ENCODE results near the gene ARL10. TPM values are rescaled to one million over a fixed set of nuclear protein-coding genes. Genes with fewer than 3 reads are reported as not detected.

The ARL10 gene
- total RNA-seq, 1 donor from 2014 or later = 29.5 TPM

DNA sequence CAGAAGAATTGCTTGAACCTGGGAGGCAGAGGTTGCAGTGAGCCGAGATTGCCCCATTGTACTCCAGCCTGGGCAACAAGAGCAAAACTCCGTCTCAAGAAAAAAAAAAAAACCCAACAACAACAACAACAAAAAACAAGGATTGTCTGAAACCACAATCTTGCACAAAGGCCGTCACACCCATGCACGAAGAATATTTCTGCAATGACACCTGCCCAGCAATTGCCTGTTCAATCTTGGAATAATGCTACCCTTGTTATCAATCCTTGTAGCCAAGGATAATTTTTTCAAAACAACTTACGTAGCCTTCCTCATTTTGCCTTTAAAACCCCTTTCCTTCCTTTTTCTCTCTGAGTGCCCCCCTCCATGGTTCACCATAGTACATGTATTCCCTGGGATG is 54.8 kb downstream of the ARL10 start:
- Mint-ChIP-seq H3K4me1 (ENCODE audit: low read depth) (no peaks in the 10 kb centered on the region), H3K36me3 (ENCODE audit: insufficient read depth) (peaks cover 1% of the 10 kb centered on the region), H3K9me3 (ENCODE audit: low read depth) (peaks cover 16% of the 10 kb centered on the region), H3K27ac (no peak overlapping the region), H3K4me3 (ENCODE audit: low read depth) (no peak overlapping the region), H3K27me3 (no peaks in the 10 kb centered on the region)
- no peak for DNase-seq (ENCODE audit: low spot score, unreplicated experiment)
- TF ChIP-seq, protein P1, sequence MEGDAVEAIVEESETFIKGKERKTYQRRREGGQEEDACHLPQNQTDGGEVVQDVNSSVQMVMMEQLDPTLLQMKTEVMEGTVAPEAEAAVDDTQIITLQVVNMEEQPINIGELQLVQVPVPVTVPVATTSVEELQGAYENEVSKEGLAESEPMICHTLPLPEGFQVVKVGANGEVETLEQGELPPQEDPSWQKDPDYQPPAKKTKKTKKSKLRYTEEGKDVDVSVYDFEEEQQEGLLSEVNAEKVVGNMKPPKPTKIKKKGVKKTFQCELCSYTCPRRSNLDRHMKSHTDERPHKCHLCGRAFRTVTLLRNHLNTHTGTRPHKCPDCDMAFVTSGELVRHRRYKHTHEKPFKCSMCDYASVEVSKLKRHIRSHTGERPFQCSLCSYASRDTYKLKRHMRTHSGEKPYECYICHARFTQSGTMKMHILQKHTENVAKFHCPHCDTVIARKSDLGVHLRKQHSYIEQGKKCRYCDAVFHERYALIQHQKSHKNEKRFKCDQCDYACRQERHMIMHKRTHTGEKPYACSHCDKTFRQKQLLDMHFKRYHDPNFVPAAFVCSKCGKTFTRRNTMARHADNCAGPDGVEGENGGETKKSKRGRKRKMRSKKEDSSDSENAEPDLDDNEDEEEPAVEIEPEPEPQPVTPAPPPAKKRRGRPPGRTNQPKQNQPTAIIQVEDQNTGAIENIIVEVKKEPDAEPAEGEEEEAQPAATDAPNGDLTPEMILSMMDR (IDR thresholded peaks at IDR 0.05; ENCODE audit: unreplicated experiment) = no peak

DNA sequence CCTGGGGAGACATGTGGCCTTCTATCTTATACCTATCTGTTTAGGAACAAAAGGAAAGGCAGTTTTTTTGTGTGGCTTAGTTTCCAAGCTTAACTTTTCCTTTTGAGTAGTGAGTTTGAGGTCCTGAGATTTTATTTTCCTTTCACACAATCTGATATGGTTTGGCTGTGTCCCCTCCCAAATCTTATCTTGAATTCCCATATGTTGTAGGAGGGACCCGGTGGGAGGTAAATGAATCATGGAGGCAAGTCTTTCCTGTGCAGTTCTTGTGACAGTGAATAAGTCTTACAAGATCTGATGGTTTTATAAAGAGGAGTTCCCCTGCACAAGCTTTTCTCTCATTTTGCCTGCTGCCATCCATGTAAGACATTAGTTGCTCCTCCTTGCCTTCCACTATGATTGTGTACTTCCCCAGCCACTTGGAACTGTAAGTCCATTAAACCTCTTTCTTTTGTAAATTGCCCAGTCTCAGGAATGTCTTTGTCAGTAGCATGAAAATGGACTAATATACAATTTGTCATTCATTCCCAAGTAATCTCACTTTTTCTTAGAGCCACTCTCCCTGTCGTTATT is 55.8 kb downstream of the ARL10 start:
- TF ChIP-seq, protein P1 (IDR thresholded peaks at IDR 0.05; ENCODE audit: unreplicated experiment) = no peak
- Mint-ChIP-seq H3K27ac (no peak overlapping the region), H3K4me1 (ENCODE audit: low read depth) (no peaks in the 10 kb centered on the region), H3K27me3 (no peaks in the 10 kb centered on the region), H3K4me3 (ENCODE audit: low read depth) (no peak overlapping the region), H3K36me3 (ENCODE audit: insufficient read depth) (peaks cover 3% of the 10 kb centered on the region), H3K9me3 (ENCODE audit: low read depth) (peaks cover 22% of the 10 kb centered on the region)
- DNase-seq (ENCODE audit: low spot score, unreplicated experiment) = no peak

DNA sequence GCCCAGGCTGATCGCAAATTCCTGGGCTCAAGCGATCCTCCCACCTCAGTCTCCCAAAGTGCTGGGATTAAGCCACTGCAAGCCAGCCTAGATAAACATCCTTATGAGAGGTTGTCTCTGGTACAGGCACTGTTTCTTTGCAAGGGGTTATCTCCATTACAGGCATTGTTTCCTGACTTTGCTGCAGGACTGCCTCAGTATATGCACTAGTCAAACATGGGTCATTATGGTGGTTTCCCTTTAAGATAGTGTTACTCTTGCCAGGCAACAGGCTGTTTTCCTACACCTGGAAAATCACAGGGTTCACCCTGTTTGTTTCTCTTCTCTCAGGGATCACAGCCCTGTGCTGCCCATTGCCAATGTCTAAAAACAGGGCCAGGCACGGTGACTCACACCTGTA is 58.9 kb downstream of the ARL10 start:
- DNase-seq (ENCODE audit: low spot score, unreplicated experiment) = no peak
- H3K9me3 Mint-ChIP-seq (ENCODE audit: low read depth) = peaks cover 22% of the 10 kb centered on the region
- H3K4me3 Mint-ChIP-seq (ENCODE audit: low read depth) = no peak overlapping the region
- peaks cover 3% of the 10 kb centered on the region for H3K36me3 Mint-ChIP-seq (ENCODE audit: insufficient read depth)
- H3K27me3 Mint-ChIP-seq = no peaks in the 10 kb centered on the region
- no peak overlapping the region for H3K27ac Mint-ChIP-seq
- TF ChIP-seq, protein P1 (IDR thresholded peaks at IDR 0.05; ENCODE audit: unreplicated experiment) = no peak
- no peaks in the 10 kb centered on the region for H3K4me1 Mint-ChIP-seq (ENCODE audit: low read depth)

DNA sequence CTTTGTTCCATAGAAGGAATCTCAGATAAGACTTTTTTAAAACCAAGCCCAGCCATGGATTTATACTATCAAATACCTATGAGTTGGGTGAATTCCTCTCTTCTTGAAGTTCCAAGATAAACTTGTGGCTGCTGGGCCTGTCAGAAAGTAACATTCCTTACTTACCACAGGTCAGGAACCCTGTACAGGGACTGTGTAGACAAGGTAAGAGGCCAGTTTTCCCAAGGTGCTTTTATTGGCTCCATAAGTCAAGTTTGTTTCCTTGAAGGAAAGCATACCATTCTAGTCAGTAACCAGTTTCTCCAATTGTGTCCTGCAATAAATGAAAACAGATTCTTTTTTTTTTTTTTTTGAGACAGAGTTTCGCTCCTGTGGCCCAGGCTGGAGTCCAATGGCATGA is 59.9 kb downstream of the ARL10 start:
- no peak for DNase-seq (ENCODE audit: low spot score, unreplicated experiment)
- H3K4me3 Mint-ChIP-seq (ENCODE audit: low read depth) = no peak overlapping the region
- H3K36me3 Mint-ChIP-seq (ENCODE audit: insufficient read depth) = peaks cover 3% of the 10 kb centered on the region
- H3K4me1 Mint-ChIP-seq (ENCODE audit: low read depth) = no peaks in the 10 kb centered on the region
- TF ChIP-seq, protein P1 (IDR thresholded peaks at IDR 0.05; ENCODE audit: unreplicated experiment) = no peak
- peaks cover 21% of the 10 kb centered on the region for H3K9me3 Mint-ChIP-seq (ENCODE audit: low read depth)
- no peaks in the 10 kb centered on the region for H3K27me3 Mint-ChIP-seq
- H3K27ac Mint-ChIP-seq = no peak overlapping the region

DNA sequence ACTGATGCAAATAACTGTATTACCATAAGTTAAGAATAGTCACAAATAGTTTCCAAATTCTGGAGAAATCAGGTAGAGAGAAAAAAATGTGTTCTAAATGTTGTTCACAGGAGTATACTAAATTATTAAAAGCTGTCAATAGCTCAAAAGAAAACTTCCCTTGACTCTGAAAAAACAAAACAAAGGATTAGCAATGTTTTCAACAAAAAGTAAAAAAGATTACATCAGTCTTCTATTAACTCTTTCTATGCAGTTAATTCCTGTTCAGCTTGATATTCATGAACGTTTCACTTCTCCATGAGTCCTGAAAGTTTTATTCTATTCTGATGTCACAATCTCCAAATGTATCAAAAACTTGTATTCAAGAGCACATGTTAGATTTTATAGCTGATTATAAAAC is 60.5 kb downstream of the ARL10 start:
- peaks cover 16% of the 10 kb centered on the region for H3K9me3 Mint-ChIP-seq (ENCODE audit: low read depth)
- peaks cover 2% of the 10 kb centered on the region for H3K36me3 Mint-ChIP-seq (ENCODE audit: insufficient read depth)
- no peak overlapping the region for H3K4me3 Mint-ChIP-seq (ENCODE audit: low read depth)
- TF ChIP-seq, protein P1 (IDR thresholded peaks at IDR 0.05; ENCODE audit: unreplicated experiment) = no peak
- H3K27ac Mint-ChIP-seq = no peak overlapping the region
- no peaks in the 10 kb centered on the region for H3K4me1 Mint-ChIP-seq (ENCODE audit: low read depth)
- no peak for DNase-seq (ENCODE audit: low spot score, unreplicated experiment)
- no peaks in the 10 kb centered on the region for H3K27me3 Mint-ChIP-seq
